Progenitor cell of endocrine pancreas (in vitro differentiated cells): ENCODE results near the gene SPINT3. TPM values are rescaled to one million over a fixed set of nuclear protein-coding genes. Genes with fewer than 3 reads are reported as not detected.
A peak's percentile ranks its signal among the peaks of the same experiment; 100 is the strongest.
"Not testable (repeated sequence)": the region's sequence is repeated elsewhere in the genome, so short reads cannot be mapped to it uniquely, and the experiment has no call there.

Experiments
- DNase-seq: peaks from one replicate; pipeline ENCODE4 v3.0.0; 2021; ENCODE audit warnings: low spot score; ENCODE audit not compliant: unreplicated experiment
- H3K27ac Mint-ChIP-seq: 2 replicates; pipeline ENCODE4 v1.8.0; 2021; ENCODE audit warnings: mild to moderate bottlenecking, moderate library complexity, mixed read lengths
- H3K27me3 Mint-ChIP-seq: 2 replicates; pipeline ENCODE4 v1.8.0; 2021; ENCODE audit warnings: mixed read lengths
- H3K36me3 Mint-ChIP-seq: 2 replicates; pipeline ENCODE4 v1.8.0; 2022; ENCODE audit warnings: mixed read lengths; ENCODE audit not compliant: insufficient read depth
- H3K4me1 Mint-ChIP-seq: 2 replicates; pipeline ENCODE4 v1.8.0; 2021; ENCODE audit warnings: low read depth, mixed read lengths
- H3K4me3 Mint-ChIP-seq: 2 replicates; pipeline ENCODE4 v1.8.0; 2021; ENCODE audit warnings: low read depth, mild to moderate bottlenecking, moderate library complexity, mixed read lengths
- H3K9me3 Mint-ChIP-seq: 2 replicates; pipeline ENCODE4 v1.8.0; 2021; ENCODE audit warnings: low read depth, mixed read lengths
- total RNA-seq: library from RNA; stranded (reverse); gene quantifications from 2 replicates; pipeline ENCODE4 v1.2.1, GENCODE V29; 2021
- TF ChIP-seq, protein P1 (sequence below): fragments of 200-600 bp; sonication (generic); IDR thresholded peaks from one replicate; pipeline ENCODE4 v1.5.0; 2021; ENCODE audit warnings: antibody characterized with exemption, mild to moderate bottlenecking; ENCODE audit not compliant: unreplicated experiment

The SPINT3 gene
- total RNA-seq, 1 donor from 2014 or later = not detected

GRCh38 chr20:45479822-45480221, 35.6 kb downstream of the SPINT3 start:
- peaks cover 15% of the 10 kb centered on the region for H3K4me1 Mint-ChIP-seq
- no peaks in the 10 kb centered on the region for H3K27me3 Mint-ChIP-seq
- TF ChIP-seq, protein P1, sequence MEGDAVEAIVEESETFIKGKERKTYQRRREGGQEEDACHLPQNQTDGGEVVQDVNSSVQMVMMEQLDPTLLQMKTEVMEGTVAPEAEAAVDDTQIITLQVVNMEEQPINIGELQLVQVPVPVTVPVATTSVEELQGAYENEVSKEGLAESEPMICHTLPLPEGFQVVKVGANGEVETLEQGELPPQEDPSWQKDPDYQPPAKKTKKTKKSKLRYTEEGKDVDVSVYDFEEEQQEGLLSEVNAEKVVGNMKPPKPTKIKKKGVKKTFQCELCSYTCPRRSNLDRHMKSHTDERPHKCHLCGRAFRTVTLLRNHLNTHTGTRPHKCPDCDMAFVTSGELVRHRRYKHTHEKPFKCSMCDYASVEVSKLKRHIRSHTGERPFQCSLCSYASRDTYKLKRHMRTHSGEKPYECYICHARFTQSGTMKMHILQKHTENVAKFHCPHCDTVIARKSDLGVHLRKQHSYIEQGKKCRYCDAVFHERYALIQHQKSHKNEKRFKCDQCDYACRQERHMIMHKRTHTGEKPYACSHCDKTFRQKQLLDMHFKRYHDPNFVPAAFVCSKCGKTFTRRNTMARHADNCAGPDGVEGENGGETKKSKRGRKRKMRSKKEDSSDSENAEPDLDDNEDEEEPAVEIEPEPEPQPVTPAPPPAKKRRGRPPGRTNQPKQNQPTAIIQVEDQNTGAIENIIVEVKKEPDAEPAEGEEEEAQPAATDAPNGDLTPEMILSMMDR = no peak
- no peak overlapping the region for H3K4me3 Mint-ChIP-seq
- no peak for DNase-seq
- H3K27ac Mint-ChIP-seq = no peak overlapping the region
- H3K9me3 Mint-ChIP-seq = no peaks in the 10 kb centered on the region
- peaks cover 20% of the 10 kb centered on the region for H3K36me3 Mint-ChIP-seq

DNA sequence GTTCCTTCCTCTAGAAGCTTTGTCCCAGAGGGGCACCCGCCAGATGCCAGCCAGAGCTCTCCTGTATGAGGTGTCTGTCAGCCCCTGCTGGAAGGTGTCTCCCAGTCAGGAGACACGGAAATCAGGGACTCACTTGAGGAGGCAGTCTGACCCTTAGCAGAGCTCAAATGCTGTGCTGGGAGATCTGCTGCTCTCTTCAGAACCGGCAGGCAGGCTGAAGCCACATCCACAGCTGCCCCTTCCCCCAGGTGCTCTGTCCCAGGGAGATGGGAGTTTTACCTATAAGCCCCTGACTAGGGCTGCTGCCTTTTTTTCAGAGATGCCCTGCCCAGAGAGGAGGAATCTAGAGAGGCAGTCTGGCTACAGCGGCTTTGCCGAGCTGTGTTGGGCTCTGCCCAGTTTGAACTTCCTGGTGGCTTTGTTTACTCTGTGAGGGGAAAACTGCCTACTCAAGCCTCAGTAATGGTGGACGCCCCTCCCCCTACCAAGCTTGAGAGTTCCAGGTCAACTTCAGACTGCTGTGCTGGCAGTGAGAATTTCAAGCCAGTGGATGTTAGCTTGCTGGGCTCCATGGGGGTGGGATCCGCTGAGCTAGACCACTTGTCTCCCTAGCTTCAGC, 37.8 kb downstream of the SPINT3 start:
- not testable (repeated sequence) for H3K27ac Mint-ChIP-seq, DNase-seq, H3K27me3 Mint-ChIP-seq, H3K9me3 Mint-ChIP-seq, H3K4me3 Mint-ChIP-seq
- peaks cover 21% of the 10 kb centered on the region for H3K36me3 Mint-ChIP-seq
- peaks cover 15% of the 10 kb centered on the region for H3K4me1 Mint-ChIP-seq

GRCh38 chr20:45472286-45472685, 43.1 kb downstream of the SPINT3 start:
- not testable (repeated sequence) for H3K27me3 Mint-ChIP-seq, H3K9me3 Mint-ChIP-seq, H3K27ac Mint-ChIP-seq, DNase-seq
- peak overlapping the region; percentile 45 for H3K4me3 Mint-ChIP-seq
- H3K36me3 Mint-ChIP-seq = peaks cover 12% of the 10 kb centered on the region
- peaks cover 30% of the 10 kb centered on the region for H3K4me1 Mint-ChIP-seq

GRCh38 chr20:45470937-45471336, 44.5 kb downstream of the SPINT3 start:
- DNase-seq = no peak
- H3K27ac Mint-ChIP-seq = peak overlapping the region; percentile 91

DNA sequence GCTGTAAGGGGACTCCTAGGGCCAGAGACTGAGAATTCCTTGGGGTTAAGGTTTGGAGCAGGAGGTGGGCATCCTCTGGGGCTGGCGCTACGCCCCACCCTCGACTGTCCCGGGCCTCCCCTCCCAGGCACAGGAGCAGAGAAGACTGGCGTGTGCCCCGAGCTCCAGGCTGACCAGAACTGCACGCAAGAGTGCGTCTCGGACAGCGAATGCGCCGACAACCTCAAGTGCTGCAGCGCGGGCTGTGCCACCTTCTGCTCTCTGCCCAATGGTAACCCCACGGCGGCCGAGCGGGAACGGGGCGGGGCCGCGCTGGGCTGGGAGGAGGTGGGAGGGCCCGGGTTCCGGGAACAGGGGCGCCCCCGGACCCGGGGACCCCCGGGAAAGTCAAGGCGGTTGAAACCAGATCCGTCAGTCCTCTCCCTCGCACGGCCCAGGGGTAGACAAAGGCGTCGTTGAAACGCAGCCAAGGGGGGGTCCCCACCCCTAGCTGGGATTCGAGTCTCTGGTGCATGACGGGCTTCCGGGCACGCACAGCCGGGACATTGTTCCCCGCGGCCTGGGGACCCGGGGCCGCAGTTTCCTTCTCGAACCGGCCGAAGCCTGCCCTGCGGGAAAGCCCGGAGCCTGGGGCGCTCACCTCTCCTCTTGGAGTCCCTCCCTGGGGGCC, 45.0 kb downstream of the SPINT3 start:
- TF ChIP-seq, protein P1 = no peak
- Mint-ChIP-seq H3K27ac (peak overlapping the region; percentile 94), H3K36me3 (peaks cover 12% of the 10 kb centered on the region), H3K4me3 (peak overlapping the region; percentile 82), H3K9me3 (peaks cover 7% of the 10 kb centered on the region), H3K4me1 (peaks cover 36% of the 10 kb centered on the region), H3K27me3 (no peaks in the 10 kb centered on the region)
- peak; percentile 56 for DNase-seq

More at GRCh38 chr20:45470937-45471336, 44.5 kb downstream of the SPINT3 start:
- peaks cover 12% of the 10 kb centered on the region for H3K36me3 Mint-ChIP-seq
- TF ChIP-seq, protein P1 = peak; percentile 27
- peak overlapping the region; percentile 82 for H3K4me3 Mint-ChIP-seq
- H3K27me3 Mint-ChIP-seq = no peaks in the 10 kb centered on the region
- peaks cover 34% of the 10 kb centered on the region for H3K4me1 Mint-ChIP-seq
- peaks cover 7% of the 10 kb centered on the region for H3K9me3 Mint-ChIP-seq

DNA sequence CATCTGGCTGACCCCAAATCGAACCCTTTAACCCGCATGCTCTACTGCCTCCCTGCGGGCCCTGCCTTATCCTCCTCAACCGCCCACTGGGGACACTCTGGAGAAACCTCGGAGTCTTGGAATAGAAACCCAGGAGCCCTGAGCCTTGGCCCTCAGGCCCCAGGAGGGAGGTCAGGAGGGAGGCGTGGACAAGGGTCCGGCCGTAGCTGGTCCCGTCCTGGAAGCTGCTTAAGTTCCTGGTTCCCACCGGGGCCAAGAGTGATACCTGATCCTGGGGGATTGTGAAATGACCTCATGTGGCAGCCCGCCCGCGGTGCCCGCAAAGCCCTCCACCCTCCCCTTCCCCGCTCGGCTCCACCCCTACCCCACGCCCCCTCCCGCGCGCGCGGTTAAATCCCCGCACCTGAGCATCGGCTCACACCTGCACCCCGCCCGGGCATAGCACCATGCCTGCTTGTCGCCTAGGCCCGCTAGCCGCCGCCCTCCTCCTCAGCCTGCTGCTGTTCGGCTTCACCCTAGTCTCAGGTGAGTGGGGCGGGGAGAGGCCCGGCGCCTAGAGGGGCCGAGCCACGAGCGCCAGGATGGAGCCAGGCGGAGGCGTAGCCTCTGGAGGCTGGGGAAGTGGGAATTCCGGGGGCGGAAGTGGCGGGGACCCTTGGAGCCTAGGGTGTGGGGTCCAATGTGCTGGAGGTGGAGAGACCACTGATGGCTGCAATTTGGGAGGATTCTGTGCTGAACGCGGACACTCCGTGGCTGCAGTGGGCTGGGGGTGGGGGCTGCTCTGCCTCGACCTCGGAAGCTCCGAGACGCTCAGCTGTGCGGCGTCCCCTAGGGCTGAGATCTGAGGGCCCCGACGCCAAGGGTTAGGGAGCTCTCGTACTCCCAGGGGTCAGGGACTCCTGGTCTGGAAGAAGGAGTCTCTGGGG, 45.8 kb downstream of the SPINT3 start, which contains the start of gene WFDC2:
WFDC2 (plus strand) TSS at position 418 of the 926 bp plus-strand sequence; CDS start at position 447, 29 bp downstream.
- peak within 1 kb of the TSS; percentile 94 for H3K27ac Mint-ChIP-seq
- H3K9me3 Mint-ChIP-seq = peaks cover 7% of the 10 kb centered on the region
- TF ChIP-seq, protein P1 = peak; percentile 39
- peak within 1 kb of the TSS; percentile 82 for H3K4me3 Mint-ChIP-seq
- H3K36me3 Mint-ChIP-seq = peaks cover 12% of the 10 kb centered on the region
- H3K4me1 Mint-ChIP-seq = peaks cover 36% of the 10 kb centered on the region
- no peaks in the 10 kb centered on the region for H3K27me3 Mint-ChIP-seq
- DNase-seq = peak; percentile 55
